HepG2 (cell line): ENCODE measurements around the gene CMAS. TPM values are rescaled to one million over a fixed set of nuclear protein-coding genes. Genes with fewer than 3 reads are reported as not detected.

Experiments
- CHD4 ChIP-seq: fragments of 200-600 bp; sonication (generic); IDR thresholded peaks from 2 replicates; pipeline ENCODE4 v1.7.0; 2017; ENCODE audit warnings: mild to moderate bottlenecking, low read length, borderline replicate concordance
- HNF4A ChIP-seq: sonication (generic); formaldehyde crosslinking; IDR thresholded peaks from 2 replicates; pipeline ENCODE4 v1.4.0; 2020; ENCODE audit warnings: missing genetic modification reagents
- KDM5A ChIP-seq: fragments of 200-600 bp; sonication (generic); IDR thresholded peaks from 2 replicates; pipeline ENCODE4 v1.7.0; 2018; ENCODE audit warnings: antibody characterized with exemption, mild to moderate bottlenecking, low read length, borderline replicate concordance
- RXRB ChIP-seq: IDR thresholded peaks from 2 replicates; pipeline ENCODE4 v1.6.1; 2016; ENCODE audit warnings: borderline replicate concordance, missing genetic modification reagents, missing compliant biosample characterization
- SNRNP70 ChIP-seq: fragments of 200-400 bp; formaldehyde crosslinking; IDR thresholded peaks from 2 replicates; pipeline ENCODE4 v1.6.1; 2017; ENCODE audit warnings: mild to moderate bottlenecking, low read depth, low read length, moderate library complexity
- ZBTB1 ChIP-seq: sonication (generic); formaldehyde crosslinking; IDR thresholded peaks from 2 replicates; pipeline ENCODE4 v1.4.0; 2020; ENCODE audit warnings: missing genetic modification reagents, borderline replicate concordance
- ZFP62 ChIP-seq: sonication (generic); formaldehyde crosslinking; IDR thresholded peaks from 2 replicates; pipeline ENCODE4 v1.4.0; 2020; ENCODE audit warnings: missing genetic modification reagents
- ZNF101 ChIP-seq: sonication (generic); formaldehyde crosslinking; IDR thresholded peaks from 2 replicates; pipeline ENCODE4 v1.4.0; 2020; ENCODE audit warnings: mild to moderate bottlenecking, low read depth, missing genetic modification reagents, borderline replicate concordance
- ZNF143 ChIP-seq: sonication (generic); formaldehyde crosslinking; IDR thresholded peaks from 2 replicates; pipeline ENCODE4 v1.4.0; 2020; ENCODE audit warnings: missing genetic modification reagents
- ZNF207 ChIP-seq: fragments of 450-650 bp; IDR thresholded peaks from 2 replicates; pipeline ENCODE4 v1.6.1; 2016; ENCODE audit warnings: antibody characterized with exemption, borderline replicate concordance
- ZNF446 ChIP-seq: sonication (generic); formaldehyde crosslinking; IDR thresholded peaks from 2 replicates; pipeline ENCODE4 v1.5.0; 2020; ENCODE audit warnings: mild to moderate bottlenecking, missing genetic modification reagents
- ZNF564 ChIP-seq: sonication (generic); formaldehyde crosslinking; IDR thresholded peaks from 2 replicates; pipeline ENCODE4 v1.8.1; 2023; ENCODE audit warnings: mild to moderate bottlenecking, missing genetic modification reagents
- ZNF615 ChIP-seq: sonication (generic); formaldehyde crosslinking; IDR thresholded peaks from 2 replicates; pipeline ENCODE4 v1.5.0; 2020; ENCODE audit warnings: mild to moderate bottlenecking, missing genetic modification reagents, borderline replicate concordance
- ZNF670 ChIP-seq: sonication (generic); formaldehyde crosslinking; IDR thresholded peaks from 2 replicates; pipeline ENCODE4 v1.8.0; 2022; ENCODE audit warnings: mild to moderate bottlenecking, missing genetic modification reagents, borderline replicate concordance
- ZNF703 ChIP-seq: sonication (generic); formaldehyde crosslinking; IDR thresholded peaks from 2 replicates; pipeline ENCODE4 v1.5.1; 2020; ENCODE audit warnings: missing genetic modification reagents, mild to moderate bottlenecking, moderate library complexity, borderline replicate concordance
- ZNF777 ChIP-seq: sonication (generic); formaldehyde crosslinking; IDR thresholded peaks from 2 replicates; pipeline ENCODE4 v1.4.0; 2020; ENCODE audit warnings: missing genetic modification reagents
- polyA plus RNA-seq, 8 experiments: library from polyadenylated mRNA; depleted of rRNA in 3 of 8; stranded (reverse) in 7 of 8; unstranded in 1 of 8; fragments of >200 nt; fragmentation: Illumina TruSeq in 4 of 8; extraction: Trizol in 4 of 8; gene quantifications; 2 replicates each; pipeline versions ENCODE4 v1.2.1 to v1.2.3, GENCODE V29; 2011 to 2016; ENCODE audit warnings: low read depth in 4 of 8, missing spikeins in 1 of 8, mixed read lengths in 1 of 8; ENCODE audit not compliant: insufficient read depth in 1 of 8
- total RNA-seq, 5 experiments: library from RNA; depleted of rRNA; stranded (reverse); fragments of >200 nt; fragmentation: Illumina TruSeq; extraction: Trizol; gene quantifications; 2 replicates each; pipeline ENCODE4 v1.2.3, GENCODE V29; 2016; ENCODE audit warnings: low read depth in 1 of 5
- TF ChIP-seq, protein P1 (sequence below): sonication (generic); formaldehyde crosslinking; IDR thresholded peaks from 2 replicates; pipeline ENCODE4 v1.8.1; 2023; ENCODE audit warnings: mild to moderate bottlenecking, missing genetic modification reagents
- TF ChIP-seq, protein P2 (sequence below): sonication (generic); IDR thresholded peaks from 2 replicates; pipeline ENCODE4 v1.6.1; 2016; ENCODE audit warnings: low read depth, borderline replicate concordance
- TF ChIP-seq, protein P3 (sequence below): sonication (generic); formaldehyde crosslinking; IDR thresholded peaks from 2 replicates; pipeline ENCODE4 v1.8.0; 2022; ENCODE audit warnings: missing genetic modification reagents, mild to moderate bottlenecking, inconsistent platforms, borderline replicate concordance
- TF ChIP-seq, protein P4 (sequence below): sonication (generic); formaldehyde crosslinking; IDR thresholded peaks from 2 replicates; pipeline ENCODE4 v1.4.0; 2020; ENCODE audit warnings: missing genetic modification reagents

The CMAS gene
- total and polyA plus RNA-seq, 2 of the 13 experiments (the other 11 are each of a cell fraction or from before 2014, with no cell fraction given): 14.0 to 21.3 TPM

DNA sequence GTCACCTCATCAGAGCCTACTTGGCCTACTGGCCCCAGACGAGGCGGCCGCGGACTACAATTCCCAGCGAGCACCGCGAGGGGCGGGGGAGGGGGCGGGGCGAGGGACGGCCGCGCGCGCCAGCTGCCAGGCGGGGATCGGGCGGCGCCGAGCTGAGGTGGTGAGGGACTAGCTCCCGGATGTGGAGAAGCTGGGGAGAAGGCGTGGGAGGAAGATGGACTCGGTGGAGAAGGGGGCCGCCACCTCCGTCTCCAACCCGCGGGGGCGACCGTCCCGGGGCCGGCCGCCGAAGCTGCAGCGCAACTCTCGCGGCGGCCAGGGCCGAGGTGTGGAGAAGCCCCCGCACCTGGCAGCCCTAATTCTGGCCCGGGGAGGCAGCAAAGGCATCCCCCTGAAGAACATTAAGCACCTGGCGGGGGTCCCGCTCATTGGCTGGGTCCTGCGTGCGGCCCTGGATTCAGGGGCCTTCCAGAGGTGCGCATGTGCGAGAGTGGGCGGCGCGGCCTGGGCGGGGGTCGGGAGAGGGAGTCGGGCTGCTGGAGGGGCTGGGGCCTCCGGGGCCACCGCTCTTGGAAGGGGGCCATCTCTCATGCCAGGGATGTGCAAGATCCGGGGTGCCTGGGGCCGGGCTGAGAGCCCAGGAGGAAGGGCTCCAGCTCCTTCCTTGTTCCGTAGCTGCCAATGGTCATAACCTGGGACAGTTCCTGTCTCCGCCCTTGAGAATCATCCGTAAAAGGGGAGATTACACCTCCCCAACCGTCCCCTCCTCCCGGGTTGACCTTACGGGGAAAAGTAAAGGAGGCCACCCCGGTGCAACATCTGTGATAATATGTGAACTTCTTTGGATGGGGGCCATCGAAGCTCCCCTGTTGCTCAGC, at the start of gene CMAS (continued):
- no peak for TF ChIP-seq ZNF101
- TF ChIP-seq, protein P1, sequence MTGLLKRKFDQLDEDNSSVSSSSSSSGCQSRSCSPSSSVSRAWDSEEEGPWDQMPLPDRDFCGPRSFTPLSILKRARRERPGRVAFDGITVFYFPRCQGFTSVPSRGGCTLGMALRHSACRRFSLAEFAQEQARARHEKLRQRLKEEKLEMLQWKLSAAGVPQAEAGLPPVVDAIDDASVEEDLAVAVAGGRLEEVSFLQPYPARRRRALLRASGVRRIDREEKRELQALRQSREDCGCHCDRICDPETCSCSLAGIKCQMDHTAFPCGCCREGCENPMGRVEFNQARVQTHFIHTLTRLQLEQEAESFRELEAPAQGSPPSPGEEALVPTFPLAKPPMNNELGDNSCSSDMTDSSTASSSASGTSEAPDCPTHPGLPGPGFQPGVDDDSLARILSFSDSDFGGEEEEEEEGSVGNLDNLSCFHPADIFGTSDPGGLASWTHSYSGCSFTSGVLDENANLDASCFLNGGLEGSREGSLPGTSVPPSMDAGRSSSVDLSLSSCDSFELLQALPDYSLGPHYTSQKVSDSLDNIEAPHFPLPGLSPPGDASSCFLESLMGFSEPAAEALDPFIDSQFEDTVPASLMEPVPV (CRISPR knock-in tag): 0 out of 2 replicates have a peak, but pooled peaks have one; percentile 21
- TF ChIP-seq ZNF446: no peak
- peak; percentile 86 for TF ChIP-seq ZNF143 (CRISPR knock-in tag)
- TF ChIP-seq HNF4A (CRISPR knock-in tag): no peak
- TF ChIP-seq SNRNP70: no peak
- no peak for TF ChIP-seq KDM5A
- no peak for TF ChIP-seq RXRB (CRISPR knock-in tag)
- no peak for TF ChIP-seq ZNF615 (CRISPR knock-in tag)
- no peak for TF ChIP-seq ZNF777 (CRISPR knock-in tag)
- no peak for TF ChIP-seq ZNF564 (CRISPR knock-in tag)
- no peak for TF ChIP-seq CHD4
- no peak for TF ChIP-seq ZNF703
- TF ChIP-seq, protein P2, sequence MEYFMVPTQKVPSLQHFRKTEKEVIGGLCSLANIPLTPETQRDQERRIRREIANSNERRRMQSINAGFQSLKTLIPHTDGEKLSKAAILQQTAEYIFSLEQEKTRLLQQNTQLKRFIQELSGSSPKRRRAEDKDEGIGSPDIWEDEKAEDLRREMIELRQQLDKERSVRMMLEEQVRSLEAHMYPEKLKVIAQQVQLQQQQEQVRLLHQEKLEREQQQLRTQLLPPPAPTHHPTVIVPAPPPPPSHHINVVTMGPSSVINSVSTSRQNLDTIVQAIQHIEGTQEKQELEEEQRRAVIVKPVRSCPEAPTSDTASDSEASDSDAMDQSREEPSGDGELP: peak; percentile 53; the same call in 1 of the 2 replicates
- no peak; the same call in 1 of the 2 replicates for TF ChIP-seq ZNF670 (CRISPR knock-in tag)
- no peak for TF ChIP-seq ZNF207
- TF ChIP-seq ZFP62: no peak
- TF ChIP-seq ZBTB1: no peak
- TF ChIP-seq, protein P3, sequence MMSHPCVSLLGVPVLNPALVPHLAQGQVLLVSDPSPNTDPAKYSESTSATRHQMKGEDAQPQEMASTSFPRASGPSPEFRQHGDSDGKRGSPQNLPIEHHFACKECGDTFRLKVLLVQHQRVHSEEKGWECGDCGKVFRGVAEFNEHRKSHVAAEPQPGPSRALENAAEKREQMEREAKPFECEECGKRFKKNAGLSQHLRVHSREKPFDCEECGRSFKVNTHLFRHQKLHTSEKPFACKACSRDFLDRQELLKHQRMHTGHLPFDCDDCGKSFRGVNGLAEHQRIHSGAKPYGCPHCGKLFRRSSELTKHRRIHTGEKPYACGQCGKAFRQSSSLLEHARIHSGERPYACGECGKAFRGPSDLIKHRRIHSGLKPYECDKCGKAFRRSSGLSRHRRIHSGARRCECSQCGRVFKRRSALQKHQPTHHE (CRISPR knock-in tag): no peak; the same call in 1 of the 2 replicates
- TF ChIP-seq, protein P4, sequence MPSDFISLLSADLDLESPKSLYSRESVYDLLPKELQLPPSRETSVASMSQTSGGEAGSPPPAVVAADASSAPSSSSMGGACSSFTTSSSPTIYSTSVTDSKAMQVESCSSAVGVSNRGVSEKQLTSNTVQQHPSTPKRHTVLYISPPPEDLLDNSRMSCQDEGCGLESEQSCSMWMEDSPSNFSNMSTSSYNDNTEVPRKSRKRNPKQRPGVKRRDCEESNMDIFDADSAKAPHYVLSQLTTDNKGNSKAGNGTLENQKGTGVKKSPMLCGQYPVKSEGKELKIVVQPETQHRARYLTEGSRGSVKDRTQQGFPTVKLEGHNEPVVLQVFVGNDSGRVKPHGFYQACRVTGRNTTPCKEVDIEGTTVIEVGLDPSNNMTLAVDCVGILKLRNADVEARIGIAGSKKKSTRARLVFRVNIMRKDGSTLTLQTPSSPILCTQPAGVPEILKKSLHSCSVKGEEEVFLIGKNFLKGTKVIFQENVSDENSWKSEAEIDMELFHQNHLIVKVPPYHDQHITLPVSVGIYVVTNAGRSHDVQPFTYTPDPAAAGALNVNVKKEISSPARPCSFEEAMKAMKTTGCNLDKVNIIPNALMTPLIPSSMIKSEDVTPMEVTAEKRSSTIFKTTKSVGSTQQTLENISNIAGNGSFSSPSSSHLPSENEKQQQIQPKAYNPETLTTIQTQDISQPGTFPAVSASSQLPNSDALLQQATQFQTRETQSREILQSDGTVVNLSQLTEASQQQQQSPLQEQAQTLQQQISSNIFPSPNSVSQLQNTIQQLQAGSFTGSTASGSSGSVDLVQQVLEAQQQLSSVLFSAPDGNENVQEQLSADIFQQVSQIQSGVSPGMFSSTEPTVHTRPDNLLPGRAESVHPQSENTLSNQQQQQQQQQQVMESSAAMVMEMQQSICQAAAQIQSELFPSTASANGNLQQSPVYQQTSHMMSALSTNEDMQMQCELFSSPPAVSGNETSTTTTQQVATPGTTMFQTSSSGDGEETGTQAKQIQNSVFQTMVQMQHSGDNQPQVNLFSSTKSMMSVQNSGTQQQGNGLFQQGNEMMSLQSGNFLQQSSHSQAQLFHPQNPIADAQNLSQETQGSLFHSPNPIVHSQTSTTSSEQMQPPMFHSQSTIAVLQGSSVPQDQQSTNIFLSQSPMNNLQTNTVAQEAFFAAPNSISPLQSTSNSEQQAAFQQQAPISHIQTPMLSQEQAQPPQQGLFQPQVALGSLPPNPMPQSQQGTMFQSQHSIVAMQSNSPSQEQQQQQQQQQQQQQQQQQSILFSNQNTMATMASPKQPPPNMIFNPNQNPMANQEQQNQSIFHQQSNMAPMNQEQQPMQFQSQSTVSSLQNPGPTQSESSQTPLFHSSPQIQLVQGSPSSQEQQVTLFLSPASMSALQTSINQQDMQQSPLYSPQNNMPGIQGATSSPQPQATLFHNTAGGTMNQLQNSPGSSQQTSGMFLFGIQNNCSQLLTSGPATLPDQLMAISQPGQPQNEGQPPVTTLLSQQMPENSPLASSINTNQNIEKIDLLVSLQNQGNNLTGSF (CRISPR knock-in tag): no peak
